IMR-90 (cell line): ENCODE results near the gene ZNF521.

Experiments used
- CEBPB ChIP-seq: IDR thresholded peaks from 2 replicates; pipeline ENCODE4 v1.6.1; 2012; ENCODE audit warnings: low read depth, low read length, improper control_type of control experiment
- CTCF ChIP-seq: conservative IDR thresholded peaks from 2 replicates; pipeline ENCODE4 v1.5.1; 2012; ENCODE audit warnings: mild to moderate bottlenecking, low read depth, low read length, improper control_type of control experiment
- FOS ChIP-seq: fragments of 150-350 bp; IDR thresholded peaks from 2 replicates; pipeline ENCODE4 v1.6.1; 2016; ENCODE audit warnings: low read depth, low read length
- MXI1 ChIP-seq: IDR thresholded peaks from 2 replicates; pipeline ENCODE4 v1.6.1; 2012; ENCODE audit warnings: low read depth, mild to moderate bottlenecking, low read length, moderate library complexity, borderline replicate concordance
- POLR2A ChIP-seq: IDR thresholded peaks from 2 replicates; pipeline ENCODE4 v1.6.1; 2012; ENCODE audit warnings: mild to moderate bottlenecking, low read depth, low read length
- RAD21 ChIP-seq: IDR thresholded peaks from 2 replicates; pipeline ENCODE4 v1.6.1; 2012; ENCODE audit warnings: low read length, improper control_type of control experiment
- USF2 ChIP-seq: fragments of 150-350 bp; IDR thresholded peaks from 2 replicates; pipeline ENCODE4 v1.6.1; 2017; ENCODE audit warnings: mild to moderate bottlenecking, antibody characterized with exemption, low read length, low read depth

GRCh38 chr18:25345081-25345866 lies 6.7 kb downstream of the ZNF521 start:
- TF ChIP-seq POLR2A (no peak), RAD21 (no peak), CTCF (no peak), MXI1 (no peak), USF2 (no peak), FOS (no peak), CEBPB (no peak)
